Heart left ventricle (tissue), 13 donors: ENCODE results near the gene HEPHL1.

Source experiments
- CTCF ChIP-seq, 12 donors: fragments of 200-600 bp; sonication (generic) in 4 of 12; IDR thresholded peaks; one replicate each; pipeline versions ENCODE4 v1.5.0 to v1.8.0; 2018 to 2022; ENCODE audit warnings: antibody characterized with exemption in 12 of 12, mild to moderate bottlenecking in 5 of 12
- POLR2A ChIP-seq, 2 donors: fragments of 450-650 bp; IDR thresholded peaks; one replicate each; pipeline ENCODE4 v1.6.1; 2017; ENCODE audit warnings: antibody characterized with exemption in 2 of 2, mild to moderate bottlenecking in 2 of 2, moderate library complexity in 2 of 2
- donor health status: ischemic (EF 13 %, LVEDD 7.1; RV severe dilation, severe dysfunction).
- donor health status: DM: no; HTN: yes; CAD: no.
- donor health status: DM: no; HTN: no; CAD: no.
- donor health status: ischemic (EF 25% LVEDD 6.9; RV normal size, moderate dysfunction).
- donor health status: ischemic (EF 25% LVEDD 5.7; RV mildly dilated, moderate dysfunction).
- donor health status: ischemic (EF 35%, LVEDD 5.7; RV mildly dilated, moderate dysfunction).
- donor health status: nonischemic (EF 11% LVEDD 7.7; RV severe dilation, severe dysfunction).
- donor health status: DM: yes; HTN: yes; CAD: no.
- donor health status: PGD.
- donor health status: ischemic (EF 29% LVEDD 5.4; RV normal size, mild dysfunction).
- donor health status: nonischemic (EF 23%, LVEDD 6.1; RV moderate dilation, normal function).

GRCh38 chr11:94010136-94010535, 11.0 kb upstream of the HEPHL1 start:
- TF ChIP-seq CTCF (IDR thresholded peaks at IDR 0.05) (no peak), POLR2A (IDR thresholded peaks at IDR 0.05) (no peak)
